GM12878 (cell line): ENCODE data around the gene PDE12.

Experiments
- CREM ChIP-seq: IDR thresholded peaks from 2 replicates; pipeline ENCODE4 v1.6.1; 2014; ENCODE audit warnings: antibody characterized with exemption, low read depth
- CTCF ChIP-seq, 3 experiments: IDR thresholded peaks in 2 of 3; conservative IDR thresholded peaks in 1 of 3; 2 replicates each; pipeline ENCODE4 v1.5.1; 2011; ENCODE audit warnings: low read depth in 3 of 3, low read length in 3 of 3, mild to moderate bottlenecking in 3 of 3, control low read depth in 2 of 3, moderate library complexity in 2 of 3, inconsistent platforms in 1 of 3, mixed read lengths in 1 of 3; ENCODE audit not compliant: control insufficient read depth in 2 of 3, insufficient read depth in 1 of 3; ENCODE audit errors: extremely low read depth in 1 of 3
- MAX ChIP-seq: IDR thresholded peaks from 2 replicates; pipeline ENCODE4 v1.6.1; 2012; ENCODE audit warnings: low read depth, low read length, improper control_type of control experiment
- NFYB ChIP-seq: IDR thresholded peaks from 2 replicates; pipeline ENCODE4 v1.6.1; 2011; ENCODE audit warnings: low read depth, mild to moderate bottlenecking, low read length, improper control_type of control experiment, moderate library complexity; ENCODE audit not compliant: insufficient read depth
- PBX3 ChIP-seq: IDR thresholded peaks from 2 replicates; pipeline ENCODE4 v1.6.1; 2011; ENCODE audit warnings: mild to moderate bottlenecking, low read depth, low read length, moderate library complexity; ENCODE audit not compliant: insufficient replicate concordance

- TF ChIP-seq CTCF (IDR thresholded peaks at IDR 0.05 in 2 of 3, conservative IDR thresholded peaks at IDR 0.05 in 1 of 3; ENCODE audit: control insufficient read depth in 2 of 3, extremely low read depth in 1 of 3, insufficient read depth in 1 of 3, low read depth in 3 of 3, low read length in 3 of 3) (no peak), PBX3 (no peak), CREM (no peak), NFYB (no peak), MAX (no peak)
Observed at GRCh38 chr3:57557085-57557537, 1.0 kb downstream of the PDE12 start.
